HuH-7 (cell line): ENCODE results near the gene OR51A2.
"Not testable (repeated sequence)": the region's sequence is repeated elsewhere in the genome, so short reads cannot be mapped to it uniquely, and the experiment has no call there.

ENCODE experiments used
- DNase-seq: peaks from one replicate; pipeline ENCODE4 v3.0.0; 2011; ENCODE audit warnings: low spot score

The OR51A2 gene, protein sequence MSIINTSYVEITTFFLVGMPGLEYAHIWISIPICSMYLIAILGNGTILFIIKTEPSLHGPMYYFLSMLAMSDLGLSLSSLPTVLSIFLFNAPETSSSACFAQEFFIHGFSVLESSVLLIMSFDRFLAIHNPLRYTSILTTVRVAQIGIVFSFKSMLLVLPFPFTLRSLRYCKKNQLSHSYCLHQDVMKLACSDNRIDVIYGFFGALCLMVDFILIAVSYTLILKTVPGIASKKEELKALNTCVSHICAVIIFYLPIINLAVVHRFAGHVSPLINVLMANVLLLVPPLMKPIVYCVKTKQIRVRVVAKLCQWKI

DNA sequence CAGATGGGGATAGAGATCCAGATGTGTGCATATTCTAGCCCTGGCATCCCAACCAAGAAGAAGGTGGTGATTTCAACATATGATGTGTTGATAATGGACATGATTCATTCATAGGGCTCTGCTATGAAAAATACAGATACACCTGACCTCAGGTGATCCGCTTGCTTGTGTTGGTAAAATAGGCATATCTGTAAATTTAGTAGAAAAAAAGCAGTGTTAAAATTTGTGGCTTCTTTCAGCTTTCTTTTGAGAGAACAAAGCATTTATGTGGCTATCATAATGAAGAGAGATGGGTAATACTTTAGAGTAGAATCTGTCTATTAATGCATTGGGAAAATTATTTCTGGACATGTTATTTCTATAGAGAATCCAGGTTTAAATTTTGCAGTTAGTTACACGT is at the start of gene OR51A2:
OR51A2 (minus strand) TSS at position 101 of the 400 bp plus-strand sequence; CDS start at position 101, 0 bp downstream.
- not testable (repeated sequence) for DNase-seq

DNA sequence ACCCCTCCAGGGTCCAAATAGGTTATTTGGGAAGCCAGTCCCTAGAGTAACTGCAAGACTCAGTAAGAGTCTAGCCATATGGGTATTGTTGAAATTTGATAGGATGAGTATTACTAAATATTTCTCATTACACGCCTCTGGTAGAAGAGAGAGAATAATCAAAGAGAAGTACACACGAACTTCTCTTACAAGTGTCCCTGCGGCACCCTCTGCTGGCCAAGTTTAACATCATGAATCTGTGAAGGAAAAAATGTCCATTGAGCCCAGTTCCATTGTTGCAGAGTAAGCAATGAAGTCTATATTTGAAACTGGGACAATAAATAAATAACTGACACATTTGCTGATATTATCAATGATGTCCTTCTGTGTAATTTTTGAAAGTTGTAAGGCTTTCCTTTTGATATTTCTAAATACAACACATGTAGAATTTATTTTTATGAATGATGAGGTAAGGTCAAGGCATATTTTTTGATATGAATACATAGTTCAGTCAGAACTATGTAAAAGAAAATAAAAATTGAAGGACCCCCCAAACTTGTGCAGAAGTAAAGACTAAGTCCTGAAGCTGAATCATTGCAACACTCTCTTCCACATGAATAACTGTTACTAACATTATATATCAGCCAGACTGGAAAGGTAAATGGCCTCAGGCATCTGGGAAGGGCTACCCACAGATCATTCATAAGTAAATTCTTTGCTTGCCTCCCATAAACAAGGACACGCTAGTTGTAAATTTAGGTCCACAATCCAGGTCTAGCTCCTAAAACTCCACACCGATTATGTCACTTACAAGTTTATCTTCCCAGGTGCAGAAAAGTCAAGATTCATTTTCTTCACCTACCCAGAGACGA is 49.1 kb upstream of the OR51A2 start:
- peak; percentile 9 for DNase-seq

DNA sequence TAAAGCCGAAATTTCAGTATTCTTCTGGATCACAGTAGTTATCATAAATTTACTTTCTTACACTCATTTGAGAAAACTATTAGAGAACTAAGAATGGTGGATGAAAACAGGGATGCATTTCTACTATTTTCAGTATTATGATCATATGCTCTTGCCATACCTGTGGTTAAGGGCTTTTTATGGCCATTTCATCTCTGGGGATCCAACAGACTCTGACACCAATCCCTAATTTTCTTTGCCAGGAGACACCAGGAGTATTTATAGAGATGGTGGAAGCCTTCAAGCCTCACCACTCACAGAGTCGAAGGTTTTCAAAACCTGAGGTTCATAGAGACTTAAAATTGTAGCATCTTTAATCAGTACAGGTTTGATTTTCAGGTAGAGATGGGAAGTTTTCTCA is 39.0 kb upstream of the OR51A2 start, which contains the start of gene OR51L1:
OR51L1 (plus strand) TSS at position 301 of the 400 bp plus-strand sequence. CDS start 4,132 bp downstream, outside the sequence.
- no peak for DNase-seq

DNA sequence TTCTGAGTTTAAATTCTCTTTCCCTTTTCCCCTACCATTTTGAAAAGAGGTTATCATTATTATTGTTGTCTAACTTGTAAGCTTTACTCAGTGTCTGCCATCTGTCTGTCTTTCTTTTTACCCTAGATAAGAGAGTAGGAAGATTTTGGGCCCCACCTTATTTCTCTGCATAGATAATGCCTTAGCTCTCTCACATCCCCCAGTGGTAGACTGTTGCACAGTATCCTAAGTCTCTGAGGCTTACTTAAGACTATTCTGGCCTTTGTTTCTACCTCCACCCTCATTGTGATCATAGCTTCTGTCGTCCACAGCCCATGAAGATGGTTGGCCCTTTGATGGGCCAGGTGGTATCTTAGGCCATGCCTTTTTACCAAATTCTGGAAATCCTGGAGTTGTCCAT is 35.5 kb upstream of the OR51A2 start:
- no peak for DNase-seq

DNA sequence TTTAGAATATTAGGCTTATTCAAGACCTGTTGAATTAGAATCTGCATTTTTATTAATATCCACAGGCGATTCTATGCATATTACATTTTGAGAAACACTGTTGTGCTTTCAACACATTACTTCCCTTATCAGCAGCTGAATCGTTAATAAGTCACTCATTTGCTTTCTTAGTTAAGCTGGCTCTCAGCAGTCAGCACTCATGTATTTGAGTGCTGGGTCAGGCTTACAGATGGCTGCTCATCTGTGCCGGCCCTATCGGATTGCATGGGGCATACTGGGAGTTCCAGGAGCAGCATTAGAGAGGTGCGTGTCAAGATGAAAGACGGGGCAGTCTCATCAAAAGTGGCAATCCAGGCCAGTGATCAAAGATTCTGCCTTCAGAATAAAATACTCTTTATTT is 28.3 kb upstream of the OR51A2 start:
- no peak for DNase-seq

DNA sequence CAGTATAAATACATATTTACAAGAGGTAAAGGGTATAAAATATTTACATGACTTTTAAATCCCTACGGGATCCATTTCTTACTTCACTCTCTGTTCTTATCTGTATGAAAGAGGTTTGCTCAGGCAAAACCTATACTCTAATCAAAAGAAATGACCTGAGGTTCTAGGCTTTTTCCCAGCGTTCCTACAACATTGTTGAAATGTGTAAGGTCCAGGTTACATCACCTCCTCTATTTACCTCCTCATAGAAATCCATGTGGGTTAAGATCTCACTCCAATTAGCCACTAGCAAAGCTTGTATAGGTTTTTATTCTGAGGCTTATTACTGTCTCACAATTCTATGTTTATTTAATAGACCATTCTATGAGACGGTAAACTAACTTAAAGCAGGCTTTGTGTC is 27.2 kb upstream of the OR51A2 start:
- no peak for DNase-seq

DNA sequence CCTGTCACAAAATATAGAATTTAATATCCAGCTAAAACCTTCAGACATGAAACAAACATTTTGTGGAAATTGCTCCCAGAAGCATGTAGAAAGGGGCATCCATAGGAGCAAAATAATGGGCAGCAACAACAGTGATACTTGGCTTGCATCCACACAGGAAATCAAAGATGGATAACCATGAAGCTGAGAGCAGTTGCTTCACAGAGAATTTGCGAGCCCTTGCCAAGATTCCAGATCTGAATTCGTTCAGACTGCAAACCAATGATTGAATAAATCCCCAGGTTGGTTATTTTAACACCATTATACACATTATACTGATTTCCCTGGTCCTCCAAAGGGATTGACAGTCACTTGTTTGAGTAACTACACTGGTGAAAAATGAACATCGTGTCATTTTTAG is 23.5 kb upstream of the OR51A2 start:
- DNase-seq: no peak

DNA sequence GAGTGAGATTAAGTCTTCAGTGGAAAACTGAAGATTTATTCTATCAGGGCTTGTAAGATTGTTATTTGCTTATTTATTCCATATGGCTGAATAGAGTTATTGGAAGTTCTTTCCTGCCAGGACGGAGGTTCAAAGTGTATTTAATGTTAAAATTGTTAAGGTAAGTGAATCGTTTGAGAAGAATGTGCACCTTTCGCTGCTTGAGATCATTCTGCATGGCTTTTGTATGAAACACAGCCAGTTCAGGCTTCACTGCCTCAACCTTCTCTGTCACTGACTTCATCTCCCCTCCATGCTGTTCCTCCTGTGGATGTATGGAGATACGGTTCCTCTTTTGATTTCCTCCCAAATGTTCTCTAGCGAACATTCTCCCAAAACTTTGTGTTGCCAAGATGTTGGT is 19.9 kb upstream of the OR51A2 start:
- DNase-seq: no peak

DNA sequence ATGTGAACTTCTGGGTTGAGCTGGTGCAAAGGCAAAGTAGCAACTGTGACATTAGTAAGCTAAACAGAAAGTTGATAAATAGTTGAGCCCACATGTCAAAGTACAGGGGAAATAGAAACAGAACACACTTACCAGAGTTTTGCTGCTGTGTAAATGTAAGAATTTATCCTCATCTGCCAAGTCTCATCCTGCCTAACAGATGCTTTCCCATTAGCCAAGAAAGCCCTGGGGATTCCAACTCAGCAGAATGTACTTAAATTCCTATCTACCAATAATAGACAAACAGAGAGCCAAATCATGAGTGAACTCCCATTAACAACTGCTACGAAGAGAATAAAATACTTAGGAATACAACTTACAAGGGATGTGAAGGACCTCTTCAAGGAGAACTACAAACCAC is 7.3 kb upstream of the OR51A2 start:
- no peak for DNase-seq

DNA sequence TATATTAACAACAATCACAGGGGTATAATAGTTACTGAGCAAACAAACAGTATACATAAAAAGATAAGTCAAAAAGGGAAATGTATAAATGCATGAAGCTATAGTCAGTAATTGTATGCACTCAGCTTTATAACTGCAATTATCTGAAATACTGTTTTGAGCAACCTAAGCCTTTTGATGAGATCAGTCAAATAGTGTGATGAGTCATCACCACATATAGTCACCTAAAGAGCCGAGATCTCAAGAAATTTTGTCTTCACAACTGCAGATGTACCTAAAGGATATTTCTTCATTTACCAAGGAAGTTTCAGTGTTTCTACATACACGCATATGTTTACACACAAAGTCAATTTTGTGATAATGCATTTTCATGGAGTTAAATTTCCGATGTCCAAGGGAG is 5.4 kb upstream of the OR51A2 start:
- DNase-seq: no peak

DNA sequence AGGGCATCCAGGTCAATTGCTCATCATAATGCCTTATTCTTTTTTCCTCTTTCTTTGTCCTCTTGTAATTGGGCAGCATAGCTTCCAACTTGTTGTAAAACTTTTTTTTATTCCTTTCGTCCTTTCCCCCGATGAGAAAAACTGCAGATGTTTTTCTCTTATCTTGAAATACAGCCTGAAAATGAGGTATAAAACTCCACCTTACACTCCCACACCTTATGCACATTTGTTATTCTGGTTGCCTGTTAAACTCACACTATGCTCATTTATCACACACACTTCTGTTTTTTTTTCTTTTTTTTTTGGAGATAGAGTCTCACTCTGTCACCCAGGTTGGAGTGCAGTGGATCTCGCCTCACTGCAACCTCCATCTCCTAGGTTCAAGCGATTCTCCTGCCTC is 1.9 kb upstream of the OR51A2 start:
- DNase-seq: no peak

DNA sequence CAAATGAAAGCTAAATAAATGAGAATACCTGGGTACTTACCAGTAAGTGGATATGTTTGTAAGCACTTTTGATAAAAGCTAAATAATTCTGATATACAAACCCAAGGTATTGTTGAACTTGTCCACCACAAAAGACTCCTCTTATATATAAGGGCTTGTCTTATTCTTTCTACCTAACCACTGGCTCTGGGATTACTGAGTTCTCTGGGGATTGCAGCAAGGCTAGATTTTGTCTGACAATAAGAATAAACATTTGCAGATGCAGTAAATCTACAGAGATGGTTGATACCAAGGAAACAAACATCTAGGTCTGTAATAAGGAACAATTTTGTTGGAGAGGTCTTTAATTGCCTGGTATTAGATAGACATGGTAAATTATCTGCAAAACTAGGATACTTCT is 8.0 kb downstream of the OR51A2 start, which contains the start of gene OR51A4:
OR51A4 (minus strand) TSS at position 101 of the 400 bp plus-strand sequence. CDS start 505 bp downstream, outside the sequence.
- DNase-seq: no peak

DNA sequence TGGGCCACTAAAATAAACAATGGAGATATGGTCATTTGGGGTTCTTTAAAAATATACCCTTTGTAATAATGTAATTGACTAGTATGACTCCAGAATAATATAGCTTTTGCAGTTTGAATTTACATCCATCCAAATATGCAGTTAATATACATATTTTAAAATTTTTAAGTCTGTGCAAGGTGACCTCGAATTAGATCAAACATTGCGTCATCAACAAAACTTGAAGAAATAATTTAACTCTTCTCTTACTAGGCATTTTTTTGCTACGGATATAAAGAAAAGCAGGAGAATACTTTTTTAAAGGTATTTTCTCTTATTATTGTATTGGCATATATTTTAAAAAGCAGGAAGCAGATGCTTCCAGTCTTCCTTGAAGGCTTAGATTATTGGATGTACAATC is 18.8 kb downstream of the OR51A2 start:
- no peak for DNase-seq

DNA sequence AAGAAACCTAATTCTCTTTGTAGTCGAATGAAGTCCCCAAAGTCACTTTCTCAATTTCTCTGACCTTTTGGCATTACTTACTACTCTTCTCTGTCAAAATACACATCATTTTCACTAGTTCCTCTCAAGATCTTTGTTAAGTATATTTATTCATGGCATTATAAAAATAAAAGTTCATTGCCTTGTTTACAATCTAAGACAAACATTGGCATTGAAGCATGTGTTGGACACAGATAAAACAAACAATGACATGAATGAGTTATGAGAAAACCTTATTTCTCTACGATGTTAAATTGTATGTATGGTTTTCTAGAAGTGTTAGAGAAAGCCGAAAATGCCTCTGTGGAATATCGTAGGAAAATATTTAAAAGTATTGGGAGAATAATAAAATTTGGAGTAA is 22.8 kb downstream of the OR51A2 start:
- DNase-seq: no peak

DNA sequence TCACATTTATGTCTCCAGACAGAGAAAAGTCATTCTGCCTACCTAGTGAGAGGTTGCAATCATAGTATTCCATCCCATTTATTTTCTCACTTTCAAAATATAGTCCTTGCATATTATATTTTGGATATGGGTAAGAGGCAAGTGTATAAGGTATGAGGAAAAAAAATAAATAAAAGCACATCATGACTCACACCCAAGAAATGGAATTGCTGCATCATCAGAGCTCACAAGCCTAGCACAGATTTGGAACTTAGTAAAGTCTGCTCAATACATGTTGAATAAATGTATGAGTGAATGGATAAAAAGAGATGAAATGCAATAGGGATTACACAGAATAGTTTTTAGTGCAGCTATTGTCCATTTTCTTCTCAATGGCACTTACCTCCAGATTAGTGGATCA is 28.9 kb downstream of the OR51A2 start:
- no peak for DNase-seq

DNA sequence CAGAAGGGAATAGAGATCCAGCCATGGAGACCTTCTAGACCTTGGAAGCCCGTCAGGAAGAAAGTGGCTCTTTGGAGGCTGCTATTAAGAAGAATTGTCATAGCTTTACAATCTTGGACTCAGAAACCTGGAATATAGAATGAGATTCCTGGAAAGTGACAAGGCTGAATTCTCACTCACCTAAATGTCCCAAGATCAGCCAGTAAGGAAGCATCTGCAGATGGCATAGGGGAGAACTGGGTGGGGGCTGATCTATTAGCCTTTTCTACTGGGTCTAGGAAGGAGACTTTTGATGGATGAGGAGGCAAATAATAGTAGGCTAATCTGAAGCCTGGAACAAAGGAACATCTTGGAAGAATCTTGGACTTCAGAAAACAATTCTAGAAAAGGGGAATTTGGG is 31.3 kb downstream of the OR51A2 start, which contains the start of gene OR51G1:
OR51G1 (minus strand) TSS at position 101 of the 400 bp plus-strand sequence; CDS start at position 101, 0 bp downstream.
- DNase-seq: no peak

DNA sequence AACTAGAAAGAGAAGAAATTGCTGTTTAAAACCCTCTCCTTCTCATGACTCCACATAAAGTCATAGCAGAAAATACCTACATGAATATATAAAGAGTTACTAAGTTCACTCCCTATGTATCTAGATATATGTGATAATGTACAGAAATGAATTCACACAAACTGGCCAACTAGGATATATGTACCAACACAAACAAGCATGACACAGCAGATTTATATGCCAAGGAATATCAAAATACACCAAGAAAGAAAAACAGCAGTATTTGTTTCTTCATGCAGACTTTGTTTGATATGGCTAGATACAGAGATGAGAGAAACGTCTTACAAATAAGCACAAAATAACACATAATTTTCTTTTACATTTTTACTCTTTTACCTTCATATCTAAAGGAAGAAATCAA is 33.2 kb downstream of the OR51A2 start:
- no peak for DNase-seq

DNA sequence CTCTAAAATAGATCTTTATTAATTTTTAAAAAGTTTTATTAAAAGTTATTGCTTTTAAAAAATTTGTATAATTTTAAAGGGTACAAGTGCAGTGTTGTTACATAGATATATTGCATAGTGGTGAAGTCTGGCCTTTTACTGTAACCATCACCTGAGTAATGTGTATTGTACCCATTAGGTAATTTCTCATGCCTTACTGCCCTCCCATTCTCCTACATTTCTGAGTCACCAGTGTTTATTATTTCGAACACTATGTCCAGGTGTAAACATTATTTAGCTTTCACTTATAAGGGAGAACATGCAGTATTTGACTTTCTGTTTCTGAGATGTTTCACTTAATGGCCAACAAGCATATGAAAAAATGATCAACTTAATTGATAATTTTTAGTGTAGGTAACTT is 33.7 kb downstream of the OR51A2 start:
- DNase-seq: no peak

DNA sequence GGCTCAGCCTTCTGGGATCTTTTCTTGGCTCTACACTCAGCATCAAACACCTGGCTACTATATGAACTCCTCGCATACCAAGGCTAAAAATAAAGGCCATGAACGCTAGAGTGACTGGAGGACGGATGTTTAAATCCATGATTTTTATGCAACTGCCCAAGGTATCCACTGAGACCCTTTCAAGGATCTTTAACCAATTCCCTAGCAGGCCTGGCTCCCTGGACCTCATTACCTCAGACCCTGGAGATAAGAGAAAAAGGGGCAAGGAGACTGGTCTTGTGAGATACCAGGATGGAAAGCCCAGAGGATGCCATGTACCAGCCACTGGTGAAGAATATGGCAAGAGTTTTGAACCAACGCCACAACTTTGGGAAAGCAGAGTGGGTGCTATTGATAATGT is 36.3 kb downstream of the OR51A2 start, which contains the start of gene OR51G2:
OR51G2 (minus strand) TSS at position 101 of the 400 bp plus-strand sequence. CDS start 3,687 bp downstream, outside the sequence.
- no peak for DNase-seq

DNA sequence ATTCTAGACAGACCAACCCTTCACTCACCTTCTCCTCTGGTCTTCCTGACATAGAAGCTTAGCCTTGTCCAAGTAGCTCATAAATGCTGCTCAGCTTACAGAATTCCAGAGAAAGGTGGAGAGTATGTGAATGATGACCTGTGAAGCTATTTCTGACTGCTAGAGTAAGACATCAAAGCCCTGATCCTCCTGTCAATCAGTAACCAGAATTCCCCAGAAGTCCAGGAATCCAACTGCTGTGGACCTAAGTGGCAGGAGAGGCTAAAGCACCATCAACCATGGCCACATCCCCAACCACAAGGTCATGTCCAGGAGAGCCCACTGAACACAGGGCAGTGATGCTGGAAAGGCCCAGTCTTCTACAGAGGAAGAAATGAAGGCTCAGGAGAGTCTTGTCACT is 38.9 kb downstream of the OR51A2 start:
- DNase-seq: no peak
